Cardiac muscle cell (in vitro differentiated cells and primary cell): Measurements from ENCODE around the gene CCDC13. TPM values are rescaled to one million over a fixed set of nuclear protein-coding genes. Genes with fewer than 3 reads are reported as not detected.

ENCODE experiments used
- DNase-seq, 2 donors: peaks; one replicate each; pipeline versions ENCODE4 v3.0.0 to v3.0.0-alpha.2; 2010 to 2017; ENCODE audit warnings: low read depth in 1 of 2, low spot score in 1 of 2
- H3K27ac ChIP-seq: fragments of 200-600 bp; sonication (generic); 2 replicates; pipeline ENCODE4 v1.5.1; 2016
- H3K27me3 ChIP-seq: fragments of 200-600 bp; sonication (generic); 2 replicates; pipeline ENCODE4 v1.6.0; 2016; ENCODE audit warnings: control low read depth
- H3K36me3 ChIP-seq: fragments of 200-600 bp; sonication (generic); 2 replicates; pipeline ENCODE4 v1.5.1; 2016; ENCODE audit warnings: control low read depth
- H3K4me1 ChIP-seq: fragments of 200-600 bp; sonication (generic); 2 replicates; pipeline ENCODE4 v1.8.1; 2017; ENCODE audit warnings: low read depth, mild to moderate bottlenecking, mixed run types
- H3K4me3 ChIP-seq: fragments of 200-600 bp; sonication (generic); 2 replicates; pipeline ENCODE4 v1.5.1; 2016; ENCODE audit warnings: mild to moderate bottlenecking
- H3K9me3 ChIP-seq: fragments of 200-600 bp; sonication (generic); 2 replicates; pipeline ENCODE4 v1.5.1; 2017; ENCODE audit warnings: low read depth, mild to moderate bottlenecking, control low read depth
- polyA plus RNA-seq: library from polyadenylated mRNA; unstranded; fragments of >200 nt; fragmentation: Nextera tagmentation; extraction: Ambion mirVana; gene quantifications from 2 replicates; pipeline ENCODE4 v1.2.1, GENCODE V29; 2016
- total RNA-seq: library from RNA; depleted of rRNA; stranded (reverse); fragments of >200 nt; gene quantifications from 2 replicates; pipeline ENCODE4 v1.2.3, GENCODE V29; 2016
- TF ChIP-seq, protein P1 (sequence below): IDR thresholded peaks from 2 replicates; pipeline ENCODE4 v1.5.1; 2012; ENCODE audit warnings: low read depth, mild to moderate bottlenecking, low read length

Gene CCDC13
- total and polyA plus RNA-seq, 2 experiments from 2014 or later, result 2.8 to 3.3 TPM

DNA sequence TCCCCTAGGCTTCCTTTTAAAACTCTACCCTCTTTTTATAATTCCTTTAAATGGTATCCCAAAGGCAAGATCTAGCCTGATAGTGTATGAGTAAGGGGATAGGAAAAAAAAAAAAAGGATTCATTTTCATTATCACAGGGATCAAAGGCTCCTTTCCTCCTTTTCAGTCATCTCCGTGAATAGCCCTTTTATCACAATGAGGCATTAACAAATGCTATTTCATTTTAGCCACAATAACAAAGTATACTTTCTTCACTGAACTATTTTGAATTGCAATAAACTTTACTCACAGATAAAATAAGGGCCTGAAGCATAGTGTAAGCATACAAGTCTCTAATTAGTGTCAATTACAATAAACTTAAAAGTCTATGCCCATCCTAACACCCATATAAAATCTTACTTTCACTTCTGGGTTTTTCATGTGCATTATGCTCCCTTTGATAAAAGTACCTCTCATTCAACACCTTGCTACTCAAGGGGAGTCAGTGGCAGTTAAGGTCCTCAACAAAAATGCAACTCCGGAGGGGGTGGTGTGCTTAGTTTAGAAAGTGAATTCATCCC, 22.6 kb upstream of the CCDC13 start:
- Histone ChIP-seq H3K27ac (no peak overlapping the region), H3K4me3 (no peak overlapping the region), H3K4me1 (peaks cover 7% of the 10 kb centered on the region), H3K9me3 (no peaks in the 10 kb centered on the region), H3K36me3 (peaks cover 24% of the 10 kb centered on the region), H3K27me3 (no peaks in the 10 kb centered on the region)
- TF ChIP-seq, protein P1, sequence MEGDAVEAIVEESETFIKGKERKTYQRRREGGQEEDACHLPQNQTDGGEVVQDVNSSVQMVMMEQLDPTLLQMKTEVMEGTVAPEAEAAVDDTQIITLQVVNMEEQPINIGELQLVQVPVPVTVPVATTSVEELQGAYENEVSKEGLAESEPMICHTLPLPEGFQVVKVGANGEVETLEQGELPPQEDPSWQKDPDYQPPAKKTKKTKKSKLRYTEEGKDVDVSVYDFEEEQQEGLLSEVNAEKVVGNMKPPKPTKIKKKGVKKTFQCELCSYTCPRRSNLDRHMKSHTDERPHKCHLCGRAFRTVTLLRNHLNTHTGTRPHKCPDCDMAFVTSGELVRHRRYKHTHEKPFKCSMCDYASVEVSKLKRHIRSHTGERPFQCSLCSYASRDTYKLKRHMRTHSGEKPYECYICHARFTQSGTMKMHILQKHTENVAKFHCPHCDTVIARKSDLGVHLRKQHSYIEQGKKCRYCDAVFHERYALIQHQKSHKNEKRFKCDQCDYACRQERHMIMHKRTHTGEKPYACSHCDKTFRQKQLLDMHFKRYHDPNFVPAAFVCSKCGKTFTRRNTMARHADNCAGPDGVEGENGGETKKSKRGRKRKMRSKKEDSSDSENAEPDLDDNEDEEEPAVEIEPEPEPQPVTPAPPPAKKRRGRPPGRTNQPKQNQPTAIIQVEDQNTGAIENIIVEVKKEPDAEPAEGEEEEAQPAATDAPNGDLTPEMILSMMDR, result no peak
- DNase-seq, result no peak

DNA sequence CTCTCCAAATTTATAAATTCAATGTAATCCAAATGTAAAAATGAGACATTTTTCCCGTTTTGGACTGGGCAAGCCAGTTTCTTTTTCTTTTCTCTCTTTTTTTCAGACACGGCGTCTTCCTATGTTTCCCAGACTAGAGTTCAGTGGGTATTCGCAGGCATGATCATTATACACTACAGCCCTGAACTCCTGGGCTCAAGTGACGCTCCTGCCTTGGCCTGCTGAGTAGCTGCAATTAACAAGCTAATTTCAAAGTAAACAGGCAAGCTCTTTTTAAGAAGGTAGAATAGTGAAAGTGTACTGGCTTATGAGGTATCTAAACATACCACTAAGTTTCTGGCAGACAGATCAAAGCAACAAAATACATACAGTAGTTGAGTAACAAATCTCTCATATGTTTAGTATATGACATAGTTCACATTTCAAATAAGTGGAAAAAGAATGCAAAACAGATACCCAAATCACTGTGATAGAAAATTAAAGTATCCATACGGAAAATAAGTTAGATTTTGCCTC, 17.7 kb upstream of the CCDC13 start:
- TF ChIP-seq, protein P1, result no peak
- DNase-seq, result no peak
- Histone ChIP-seq H3K27me3 (no peaks in the 10 kb centered on the region), H3K27ac (peak overlapping the region; percentile 39), H3K9me3 (no peaks in the 10 kb centered on the region), H3K4me1 (no peaks in the 10 kb centered on the region), H3K4me3 (no peak overlapping the region), H3K36me3 (peaks cover 49% of the 10 kb centered on the region)

DNA sequence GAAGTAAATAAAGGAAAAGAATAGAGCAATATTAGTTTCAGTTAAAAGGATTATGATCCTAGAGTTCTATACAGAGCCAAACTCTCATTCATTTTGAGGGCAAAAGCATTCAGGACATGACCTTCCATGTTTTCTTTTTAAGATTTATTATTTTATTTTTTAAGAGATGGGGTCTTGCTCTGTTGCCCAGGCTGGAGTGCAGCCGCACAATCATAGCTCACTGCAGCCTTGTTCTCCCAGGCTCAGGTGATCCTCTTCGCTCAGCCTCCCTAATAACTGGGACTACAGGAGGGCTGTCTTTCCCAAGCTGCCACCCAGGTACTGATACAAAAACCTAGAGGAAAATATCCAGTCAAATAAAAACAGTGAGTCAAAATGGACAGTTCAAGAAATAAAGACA, 13.6 kb upstream of the CCDC13 start:
- no peak overlapping the region for H3K27ac ChIP-seq
- TF ChIP-seq, protein P1, result no peak
- H3K4me3 ChIP-seq, result no peak overlapping the region
- no peak for DNase-seq
- peaks cover 57% of the 10 kb centered on the region for H3K36me3 ChIP-seq
- no peaks in the 10 kb centered on the region for H3K4me1 ChIP-seq
- no peaks in the 10 kb centered on the region for H3K27me3 ChIP-seq
- no peaks in the 10 kb centered on the region for H3K9me3 ChIP-seq

DNA sequence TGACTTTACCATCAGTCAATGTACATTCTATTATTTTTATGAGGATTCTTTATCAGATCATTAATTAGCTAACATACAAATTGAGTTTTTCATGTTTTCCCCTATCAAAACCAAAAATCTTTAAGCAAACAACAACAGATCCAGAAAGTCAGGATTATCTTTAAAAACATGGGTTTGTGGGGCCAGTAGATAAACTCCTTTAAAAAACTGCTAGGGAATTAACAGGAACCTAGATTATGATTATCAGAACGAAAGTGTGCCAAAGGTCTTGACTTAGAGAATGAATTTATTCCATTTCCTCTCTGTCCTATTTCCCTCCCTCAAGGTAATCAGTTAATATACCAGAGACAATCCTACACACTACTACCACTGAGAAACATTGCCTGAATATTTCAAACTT, 13.2 kb upstream of the CCDC13 start:
- TF ChIP-seq, protein P1, result no peak
- no peak for DNase-seq
- H3K36me3 ChIP-seq, result peaks cover 53% of the 10 kb centered on the region

DNA sequence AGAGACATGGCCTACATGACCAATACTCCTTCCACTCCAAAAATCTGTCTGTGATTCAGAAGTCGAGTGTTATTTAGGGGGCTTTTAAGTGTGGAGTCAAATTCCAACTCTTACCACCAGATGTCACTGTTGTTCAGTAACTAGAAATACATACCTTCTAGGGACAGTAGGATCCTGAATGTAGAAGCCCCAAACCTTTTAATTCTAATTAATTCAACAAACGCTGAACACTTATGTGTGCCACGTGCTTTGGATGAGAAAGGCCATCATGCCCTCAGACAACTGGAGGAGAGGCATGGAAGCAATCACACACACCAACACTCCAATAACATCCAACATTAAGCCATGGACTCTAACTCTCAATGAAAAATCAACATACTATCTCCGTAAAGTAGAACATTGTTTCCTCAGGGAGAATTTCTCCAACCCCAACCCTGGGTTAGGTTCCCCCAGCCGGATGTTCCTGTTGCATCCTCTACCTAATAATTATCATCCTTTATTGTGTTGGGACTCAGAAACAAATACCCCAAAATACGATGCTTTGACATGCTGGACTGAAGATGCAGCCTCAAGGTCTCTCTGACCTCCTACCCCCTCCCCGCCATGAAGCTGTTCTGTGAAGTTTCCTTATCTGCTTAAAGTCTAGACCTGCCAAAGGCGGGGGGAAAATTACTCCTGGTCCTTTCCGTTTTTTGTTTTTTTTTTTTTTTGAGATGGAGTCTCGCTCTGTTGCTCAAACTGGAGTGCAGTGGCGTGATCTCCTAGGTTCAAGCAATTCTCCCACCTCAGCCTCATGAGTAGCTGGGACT, 8.0 kb upstream of the CCDC13 start:
- peak; percentile 79 to 86 for DNase-seq
- peaks cover 32% of the 10 kb centered on the region for H3K36me3 ChIP-seq
- TF ChIP-seq, protein P1, result peak; percentile 70
- H3K4me3 ChIP-seq, result no peak overlapping the region
- no peaks in the 10 kb centered on the region for H3K27me3 ChIP-seq
- no peaks in the 10 kb centered on the region for H3K9me3 ChIP-seq
- H3K27ac ChIP-seq, result peak overlapping the region; percentile 51
- H3K4me1 ChIP-seq, result no peaks in the 10 kb centered on the region

More for the DNA sequence above, 13.2 kb upstream of the CCDC13 start:
- H3K4me3 ChIP-seq, result no peak overlapping the region
- no peak overlapping the region for H3K27ac ChIP-seq
- H3K4me1 ChIP-seq, result no peaks in the 10 kb centered on the region
- no peaks in the 10 kb centered on the region for H3K9me3 ChIP-seq
- no peaks in the 10 kb centered on the region for H3K27me3 ChIP-seq
